HG02623 (cell line): ENCODE measurements around the gene DDX49.
"Not testable (repeated sequence)": the region's sequence is repeated elsewhere in the genome, so short reads cannot be mapped to it uniquely, and the experiment has no call there.

ENCODE experiments used
- ATAC-seq: cut with Tn5 transposase; IDR thresholded peaks from one replicate; pipeline ENCODE4 v1.9.1; 2021; ENCODE audit warnings: moderate library complexity; ENCODE audit not compliant: unreplicated experiment

Gene DDX49

DNA sequence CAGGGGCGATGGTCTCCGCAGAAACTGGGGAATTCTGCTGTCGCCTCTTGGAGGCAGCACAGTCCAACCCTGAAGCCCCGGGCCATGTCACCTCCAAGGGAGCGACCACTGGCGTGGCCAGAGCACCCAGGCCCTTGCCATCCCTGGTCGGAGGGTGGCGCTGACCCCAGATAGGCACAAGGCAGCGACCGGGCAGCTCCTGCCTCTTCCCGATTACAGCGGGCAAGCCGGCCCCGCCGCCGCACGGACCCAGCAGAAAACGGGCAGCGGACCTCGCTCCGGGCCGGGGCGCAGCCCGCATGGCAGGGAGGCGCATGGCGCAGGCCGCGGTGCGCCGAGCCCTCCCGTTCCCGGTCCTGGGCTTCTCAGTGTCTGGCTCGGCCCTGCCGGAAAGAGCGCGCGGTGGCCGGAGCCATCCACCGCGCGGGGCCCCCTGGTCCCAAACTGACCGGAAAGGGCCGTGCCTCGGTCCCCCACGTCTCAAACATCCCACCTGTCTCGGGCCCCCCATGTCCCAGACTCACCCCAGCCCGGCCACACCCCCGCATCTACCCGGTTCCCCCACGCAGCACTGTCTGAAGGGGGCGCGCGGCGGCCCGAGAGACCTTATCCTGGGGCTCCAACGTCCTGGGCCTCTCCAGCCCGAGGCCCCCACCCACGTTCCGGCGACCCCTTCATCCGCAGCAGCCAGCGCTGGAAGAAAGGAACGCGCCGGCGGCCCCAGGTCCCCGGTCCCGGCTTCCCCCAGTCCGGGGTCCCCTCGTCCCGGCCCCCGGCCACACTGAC, 24.3 kb upstream of the DDX49 start:
- no peak for ATAC-seq

DNA sequence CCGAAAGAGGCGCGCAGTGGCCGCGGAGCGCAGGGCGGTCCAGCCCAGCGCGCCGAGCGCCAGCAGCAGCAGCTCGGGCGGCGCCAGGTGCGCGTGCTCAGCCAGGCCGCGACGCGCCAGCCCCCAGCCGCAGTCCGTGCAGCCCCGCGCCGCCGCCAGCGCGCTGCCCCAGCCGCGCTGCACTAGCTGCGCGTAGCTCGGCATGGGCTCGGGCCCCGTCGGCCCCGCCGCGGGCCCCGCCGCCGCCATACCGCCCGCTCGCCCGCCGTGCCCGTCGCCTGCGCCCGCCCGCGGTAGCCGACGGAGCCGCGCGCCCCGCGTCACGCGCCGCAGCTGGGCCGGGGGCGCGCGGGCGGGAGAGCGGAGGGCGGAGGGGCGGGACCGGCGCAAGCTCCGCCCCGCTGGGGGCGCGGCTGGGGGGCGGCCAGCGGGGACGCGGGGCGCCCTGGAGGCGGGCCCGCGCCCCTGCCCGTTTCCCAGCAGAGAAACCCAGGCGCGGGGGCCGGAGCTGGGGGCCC, 23.6 kb upstream of the DDX49 start, which contains the start of gene CERS1:
CERS1 (minus strand) TSS at position 335 of the 518 bp plus-strand sequence; CDS start at position 249, 86 bp downstream.
- no peak for ATAC-seq

DNA sequence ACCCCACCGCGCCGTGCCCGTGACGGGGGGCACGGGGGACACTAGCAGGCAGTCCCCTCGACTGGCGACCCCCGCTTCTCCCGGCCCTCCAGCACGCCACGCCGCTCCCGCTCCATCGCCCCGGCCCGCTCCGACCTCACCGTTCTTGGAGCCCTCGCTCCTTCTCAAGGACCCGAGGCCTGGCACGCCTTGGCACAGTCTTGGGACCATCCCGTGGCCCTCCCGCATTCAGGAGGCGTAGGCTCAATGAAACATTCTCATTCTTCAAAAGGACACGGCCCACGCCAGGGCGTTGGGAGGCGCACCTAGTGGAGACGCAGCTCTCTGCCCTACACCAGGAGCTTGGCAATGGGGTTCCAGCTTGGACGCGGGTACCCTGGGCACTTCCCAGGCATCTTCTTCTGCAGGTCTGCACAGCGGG, 23.1 kb upstream of the DDX49 start:
- ATAC-seq, result no peak

DNA sequence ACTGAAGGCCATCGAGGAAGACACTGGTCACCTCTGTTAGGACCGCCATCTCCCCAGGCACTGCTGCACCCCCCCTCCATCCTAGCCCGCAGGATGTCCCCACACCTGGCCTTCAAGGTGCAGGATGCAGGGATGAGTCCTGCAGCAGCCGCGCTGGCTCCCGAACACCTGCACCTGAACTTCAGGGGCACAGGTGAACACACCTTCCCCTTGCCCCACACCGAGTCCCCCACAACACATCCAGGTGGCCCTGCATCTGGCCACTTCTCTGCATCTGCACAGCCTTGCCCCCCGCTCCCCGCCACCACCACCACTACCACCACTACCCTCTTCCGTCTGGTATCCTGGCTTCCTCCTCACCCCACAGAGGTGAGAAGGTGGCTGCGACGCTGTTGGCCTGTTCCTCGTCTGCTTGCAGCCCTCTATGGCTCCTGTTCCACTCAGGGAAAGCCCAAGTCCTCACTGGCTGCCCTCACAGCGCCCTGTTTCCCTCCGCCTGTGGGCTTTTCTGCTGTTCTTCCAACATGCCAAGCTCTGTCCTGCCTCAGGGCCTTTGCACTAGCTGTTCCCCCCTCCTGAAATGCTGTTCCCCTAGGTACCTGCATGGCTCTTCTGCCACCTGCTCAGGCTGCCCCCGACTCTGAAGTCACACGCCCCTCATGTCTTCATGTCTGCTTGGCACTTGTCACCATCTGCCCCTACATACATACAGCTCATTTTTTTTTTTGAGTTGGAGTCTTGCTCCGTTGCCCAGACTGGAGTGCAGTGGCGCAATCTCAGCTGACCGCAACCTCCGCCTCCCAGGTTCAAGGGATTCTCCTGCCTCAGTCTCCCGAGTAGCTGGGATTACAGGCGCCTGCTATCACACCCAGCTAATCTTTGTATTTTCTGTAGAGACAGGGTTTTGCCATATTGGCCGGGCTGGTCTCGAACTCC, 22.2 kb upstream of the DDX49 start:
- ATAC-seq, result no peak

DNA sequence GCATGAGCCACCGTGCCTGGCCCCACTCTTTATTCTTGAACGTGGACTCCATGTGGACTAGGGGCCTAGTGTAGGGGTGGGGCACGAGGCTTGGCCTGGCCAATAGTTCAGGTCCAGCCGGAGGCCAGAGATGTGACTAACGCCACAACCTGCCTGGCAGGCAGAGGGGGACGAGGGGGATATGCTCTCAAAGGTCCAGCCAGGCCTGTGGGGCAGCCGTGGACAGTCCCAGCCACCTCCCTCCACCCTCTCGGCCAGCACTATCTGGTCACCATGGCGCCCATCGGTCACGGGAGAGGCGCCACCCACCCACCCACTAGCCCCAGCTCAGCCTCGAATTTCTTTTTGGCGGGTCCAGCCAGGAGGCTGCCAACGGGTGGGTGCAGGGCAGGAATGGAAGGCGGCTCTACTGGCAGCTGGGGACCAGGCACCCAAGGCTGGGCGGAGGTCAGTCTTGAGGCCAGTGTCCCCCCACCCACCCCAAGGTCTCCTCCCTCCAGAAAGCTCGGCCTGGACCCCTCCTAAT, 21.4 kb upstream of the DDX49 start:
- no peak for ATAC-seq

DNA sequence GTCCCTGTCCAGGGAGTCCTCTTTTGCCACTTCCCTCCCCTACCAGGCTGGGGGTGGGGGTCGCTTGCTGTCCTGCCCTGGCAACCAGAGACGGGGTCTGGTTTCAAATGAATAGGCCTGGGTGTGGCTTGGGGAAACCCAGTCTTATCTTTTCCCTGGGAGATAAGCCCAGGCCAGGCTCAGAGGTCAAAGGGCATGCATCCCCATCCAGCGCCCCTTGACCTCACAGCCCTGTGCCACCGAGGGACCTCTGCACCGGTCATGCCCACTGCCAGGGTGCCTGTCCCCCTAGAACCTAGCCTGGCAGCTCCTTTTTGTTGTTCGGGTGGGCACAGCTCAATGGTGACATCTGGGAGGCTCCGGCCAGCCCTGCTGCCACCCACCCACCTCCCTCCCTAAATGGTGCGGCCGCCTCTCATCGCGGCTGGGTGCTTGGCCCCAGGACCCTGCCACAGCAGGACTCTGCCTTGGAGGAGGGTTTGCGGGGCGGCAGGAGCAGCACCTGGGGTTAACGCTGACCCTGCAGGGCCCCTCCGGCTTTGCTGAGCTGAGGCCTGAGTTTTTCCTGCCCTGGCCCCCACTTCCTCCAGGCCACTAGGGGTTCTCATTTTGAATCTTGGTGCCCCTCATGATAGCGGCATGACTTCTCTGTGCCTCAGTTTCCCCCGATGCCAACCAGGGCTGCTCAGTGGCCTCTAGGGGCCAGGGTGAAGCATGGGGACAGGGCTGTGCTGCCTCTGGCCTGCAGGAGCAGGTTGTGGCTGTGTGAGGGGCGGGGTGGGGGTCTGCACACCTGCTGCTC, 20.7 kb upstream of the DDX49 start:
- ATAC-seq, result no peak

DNA sequence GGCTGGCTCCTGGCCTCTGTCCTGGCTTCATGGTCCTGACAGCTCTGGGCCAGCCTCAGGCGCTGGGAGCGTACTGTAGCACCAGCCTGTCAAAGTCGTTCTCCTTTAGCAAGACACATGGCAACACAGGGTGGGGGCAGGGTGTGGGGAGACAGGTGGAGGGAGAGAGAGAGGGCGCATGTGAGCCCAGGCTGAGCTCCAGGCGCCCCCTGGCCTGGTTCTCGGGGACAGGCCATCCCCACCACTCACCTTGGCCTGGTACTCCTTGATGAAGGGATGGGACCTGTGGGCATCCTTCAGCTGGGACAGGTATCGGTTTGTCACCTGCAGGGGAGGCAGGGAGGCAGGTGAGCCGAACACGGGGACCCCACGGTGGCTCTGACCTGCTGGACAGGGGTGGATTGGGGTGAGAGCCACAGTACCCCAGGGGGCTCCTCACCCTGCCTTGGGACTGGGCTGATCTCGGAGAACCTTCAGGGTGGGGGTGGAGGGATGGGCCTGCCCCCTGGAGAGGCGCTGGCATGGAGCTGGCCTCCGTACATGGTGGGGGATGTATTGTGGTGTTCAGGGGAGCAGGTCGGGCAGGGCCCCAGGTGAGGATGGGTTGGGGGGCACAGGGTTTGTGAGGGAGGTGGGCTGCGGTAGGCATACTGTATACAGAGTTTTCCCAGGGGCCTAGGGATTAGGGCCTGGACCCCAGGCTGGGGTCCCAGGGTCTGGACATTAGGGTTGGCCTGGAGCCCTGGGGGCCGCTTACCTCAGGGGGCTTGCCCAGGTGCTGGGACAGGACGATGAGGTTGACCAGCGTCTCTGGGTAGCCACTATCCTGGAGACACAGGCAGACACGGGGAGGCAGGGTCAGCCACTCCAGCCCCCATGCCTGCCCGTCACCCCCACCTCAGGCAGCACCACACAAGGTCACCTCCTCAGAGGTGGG, 19.6 kb upstream of the DDX49 start:
- no peak for ATAC-seq

DNA sequence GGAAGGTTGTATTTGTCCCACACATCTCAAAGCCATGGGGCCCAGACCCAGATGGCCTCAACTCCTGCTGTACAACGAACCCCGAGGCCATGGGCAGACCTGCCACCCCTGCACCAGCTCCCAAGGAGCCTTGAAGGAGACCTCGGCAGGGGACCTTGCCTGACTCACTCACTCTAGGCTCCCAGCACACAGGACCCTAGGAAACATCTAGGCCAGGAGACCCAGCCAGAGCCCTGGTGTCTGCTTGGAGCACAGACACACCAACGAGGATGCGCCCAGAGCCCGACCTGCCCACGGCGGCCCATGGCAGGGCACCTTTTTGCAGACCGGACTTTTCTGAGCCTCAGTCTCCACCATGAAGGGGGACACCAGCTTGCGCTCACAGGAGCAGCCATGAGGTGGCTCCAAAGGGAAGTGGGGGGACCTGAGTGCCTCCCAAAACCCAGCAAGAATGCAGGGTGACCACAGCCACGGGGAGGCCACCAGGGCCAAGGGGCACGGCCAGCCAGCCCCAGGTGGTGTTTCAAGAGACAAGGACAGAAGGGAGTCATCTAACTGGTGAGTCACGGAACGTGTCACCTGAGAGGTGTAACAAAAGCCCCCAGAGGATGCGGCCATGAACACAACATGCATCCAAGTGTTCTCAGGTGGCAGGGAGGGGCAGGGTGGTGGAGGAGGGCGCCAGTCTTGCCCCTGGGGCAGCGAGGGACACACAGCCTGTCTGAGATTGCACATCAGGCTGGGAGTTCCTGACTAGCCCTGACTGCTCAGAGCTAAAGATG, 18.6 kb upstream of the DDX49 start:
- no peak for ATAC-seq

DNA sequence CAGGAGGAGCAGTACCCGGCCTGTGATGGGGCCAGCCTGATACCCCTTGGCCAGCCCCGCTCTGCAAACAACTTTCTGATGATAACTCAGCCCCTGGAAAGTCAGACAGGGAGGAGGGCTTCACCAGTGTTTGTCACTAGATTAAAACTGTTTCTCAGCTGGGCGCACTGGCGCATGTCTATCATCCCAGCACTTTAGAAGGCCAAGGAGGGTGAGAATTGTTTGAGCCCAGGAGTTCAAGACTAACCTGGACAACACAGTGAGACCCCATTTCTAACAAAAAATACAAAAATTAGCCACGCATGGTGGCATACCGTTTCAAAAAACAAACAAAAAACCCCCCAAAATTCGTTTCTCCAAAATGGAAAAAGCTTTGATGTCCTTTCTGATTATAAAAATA, 18.0 kb upstream of the DDX49 start:
- no peak for ATAC-seq

DNA sequence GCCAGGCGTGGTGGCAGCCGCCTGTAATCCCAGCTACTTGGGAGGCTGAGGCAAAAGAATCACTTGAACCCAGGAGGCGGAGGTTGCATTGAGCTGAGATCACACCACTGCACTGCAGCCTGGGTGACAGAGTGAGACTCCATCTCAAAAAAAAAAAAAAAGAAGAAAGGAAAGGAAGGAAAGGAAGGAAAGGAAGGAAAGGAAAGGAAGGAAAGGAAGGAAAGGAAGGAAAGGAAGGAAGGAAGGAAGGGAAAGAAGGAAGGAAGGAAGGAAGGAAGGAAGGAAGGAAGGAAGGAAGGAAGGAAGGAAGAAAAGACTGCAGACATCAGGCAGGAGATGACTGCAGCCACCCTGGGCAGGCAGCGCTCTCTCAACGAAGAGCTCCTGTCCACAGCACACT, 17.0 kb upstream of the DDX49 start:
- ATAC-seq, result not testable (repeated sequence)

DNA sequence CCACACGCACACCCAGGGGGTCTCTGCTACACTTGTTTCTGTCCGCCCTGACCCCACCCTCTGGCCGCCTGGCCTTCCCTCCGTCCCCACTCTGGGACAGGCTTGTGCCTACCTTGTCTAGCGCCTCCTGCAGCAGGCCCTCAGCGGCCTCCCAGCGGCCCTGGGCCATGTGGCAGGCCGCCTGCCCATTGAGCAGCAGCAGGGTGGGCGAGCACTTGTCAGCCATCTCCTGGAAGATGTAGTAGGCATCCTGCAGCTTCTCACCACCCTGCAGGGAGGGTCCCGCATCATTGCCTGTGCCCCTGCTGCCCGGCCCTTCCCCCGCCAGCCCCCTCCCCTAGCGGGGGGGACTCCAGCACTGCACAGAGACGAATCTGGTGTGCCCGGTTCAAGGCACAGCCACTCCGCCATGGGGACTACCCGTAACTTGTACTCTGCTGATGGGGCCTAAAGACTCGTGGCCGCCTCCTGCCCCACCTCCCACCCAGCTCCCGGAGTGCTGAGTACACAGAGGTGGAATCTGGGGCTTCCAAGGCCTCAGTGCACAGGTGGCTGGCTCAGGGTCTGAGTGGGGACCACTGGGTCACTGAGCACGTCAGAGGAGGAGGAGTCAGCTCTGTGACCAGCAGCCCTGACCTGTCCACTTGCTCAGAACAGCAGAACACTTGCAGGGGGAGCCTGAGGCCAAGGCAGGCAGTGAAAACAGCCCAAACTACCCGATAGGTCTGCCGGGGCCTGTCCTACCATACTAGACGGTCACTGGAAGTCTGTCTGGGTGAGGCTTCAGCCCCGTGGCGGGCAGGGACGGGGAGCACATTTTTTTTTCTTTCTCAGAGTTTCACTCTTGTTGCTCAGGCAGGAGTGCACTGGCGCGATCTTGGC, 16.1 kb upstream of the DDX49 start:
- ATAC-seq, result no peak

DNA sequence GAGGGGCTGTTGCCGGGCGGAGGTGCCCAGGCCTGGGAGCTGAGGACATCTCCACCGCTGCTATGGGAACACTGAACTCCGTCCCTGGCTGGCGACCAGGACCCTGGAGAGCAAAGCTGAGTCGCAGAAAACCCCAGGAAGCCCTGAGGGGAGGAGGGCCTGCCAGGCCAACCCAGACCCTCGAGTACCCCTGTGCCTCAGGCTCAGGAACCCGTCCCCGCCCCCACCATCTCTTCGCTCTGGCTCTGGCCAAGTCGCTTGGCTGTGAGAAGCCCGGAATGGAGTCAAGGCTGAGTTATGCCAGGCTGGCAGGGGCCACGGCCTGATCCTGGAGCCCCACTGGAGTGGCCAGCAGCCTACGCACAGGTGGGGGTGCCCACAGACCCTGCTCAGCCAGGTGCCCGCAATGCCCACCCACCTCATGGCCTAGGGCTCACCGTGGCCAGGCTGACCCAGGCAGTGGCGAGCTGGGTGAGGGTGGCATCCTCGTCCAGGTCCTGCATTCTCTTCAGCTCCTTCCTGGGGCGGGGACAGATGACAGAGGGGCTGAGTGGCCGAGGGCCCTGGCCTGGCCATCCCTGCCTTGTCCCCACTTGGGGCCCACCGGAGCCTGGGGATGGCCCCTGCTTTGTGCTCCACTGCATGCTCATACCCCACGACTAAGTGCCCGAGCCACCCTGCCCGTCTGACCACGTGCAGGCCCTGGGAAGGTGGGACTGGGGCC, 15.0 kb upstream of the DDX49 start:
- ATAC-seq, result no peak

DNA sequence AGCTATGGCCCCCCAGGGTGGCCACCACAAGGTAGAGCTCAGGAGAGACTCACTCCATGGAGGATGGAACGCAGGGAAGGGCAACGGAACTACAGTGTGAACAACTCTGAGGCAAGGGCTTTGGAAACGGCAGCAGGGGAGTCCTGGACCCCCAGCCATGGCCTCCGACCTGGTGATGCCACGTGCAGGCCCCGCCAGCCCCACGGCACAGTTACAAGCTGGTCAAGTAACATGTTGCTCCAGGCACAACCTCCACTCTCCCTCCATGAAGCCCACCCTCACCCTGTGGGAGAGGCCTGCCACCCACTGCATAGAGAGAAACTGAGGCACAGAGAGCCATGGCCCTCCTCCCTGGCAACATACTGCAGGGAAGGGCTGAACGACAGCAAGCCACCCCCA, 14.5 kb upstream of the DDX49 start:
- no peak for ATAC-seq

DNA sequence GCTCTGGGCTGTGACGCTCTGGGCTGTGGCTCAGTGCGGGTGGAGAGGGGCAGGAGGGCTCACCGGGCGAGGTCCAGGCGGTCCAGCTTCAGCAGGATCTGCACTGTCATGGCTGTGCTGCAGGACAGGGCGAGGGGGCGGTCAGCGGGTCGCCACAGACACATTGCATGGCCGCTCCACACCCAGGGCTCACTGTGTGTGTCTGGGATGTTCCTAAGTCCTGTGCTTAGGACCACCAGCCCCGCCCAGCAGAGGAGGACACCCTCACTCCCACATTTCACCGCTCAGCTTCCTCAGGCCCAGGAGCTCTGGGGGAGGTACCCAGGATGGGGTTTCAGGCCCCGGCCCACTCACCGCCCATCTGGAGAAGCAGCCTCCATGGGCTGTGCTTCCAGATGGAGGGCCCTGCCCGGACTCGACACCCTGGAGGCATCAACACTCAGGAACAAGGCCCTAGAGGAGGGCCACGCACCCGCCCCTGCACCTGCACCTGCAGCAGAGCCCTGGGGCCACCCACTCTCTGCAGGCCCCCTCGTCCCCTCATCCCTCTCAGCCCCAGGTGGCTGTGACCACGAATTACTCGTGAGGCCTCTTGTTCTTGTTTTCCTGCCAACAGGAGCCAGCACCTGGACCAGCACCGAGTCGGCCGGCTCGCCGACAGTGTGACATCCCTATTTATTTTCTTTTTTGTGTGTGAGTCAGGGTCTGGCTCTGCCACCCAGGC, 13.8 kb upstream of the DDX49 start:
- no peak for ATAC-seq

DNA sequence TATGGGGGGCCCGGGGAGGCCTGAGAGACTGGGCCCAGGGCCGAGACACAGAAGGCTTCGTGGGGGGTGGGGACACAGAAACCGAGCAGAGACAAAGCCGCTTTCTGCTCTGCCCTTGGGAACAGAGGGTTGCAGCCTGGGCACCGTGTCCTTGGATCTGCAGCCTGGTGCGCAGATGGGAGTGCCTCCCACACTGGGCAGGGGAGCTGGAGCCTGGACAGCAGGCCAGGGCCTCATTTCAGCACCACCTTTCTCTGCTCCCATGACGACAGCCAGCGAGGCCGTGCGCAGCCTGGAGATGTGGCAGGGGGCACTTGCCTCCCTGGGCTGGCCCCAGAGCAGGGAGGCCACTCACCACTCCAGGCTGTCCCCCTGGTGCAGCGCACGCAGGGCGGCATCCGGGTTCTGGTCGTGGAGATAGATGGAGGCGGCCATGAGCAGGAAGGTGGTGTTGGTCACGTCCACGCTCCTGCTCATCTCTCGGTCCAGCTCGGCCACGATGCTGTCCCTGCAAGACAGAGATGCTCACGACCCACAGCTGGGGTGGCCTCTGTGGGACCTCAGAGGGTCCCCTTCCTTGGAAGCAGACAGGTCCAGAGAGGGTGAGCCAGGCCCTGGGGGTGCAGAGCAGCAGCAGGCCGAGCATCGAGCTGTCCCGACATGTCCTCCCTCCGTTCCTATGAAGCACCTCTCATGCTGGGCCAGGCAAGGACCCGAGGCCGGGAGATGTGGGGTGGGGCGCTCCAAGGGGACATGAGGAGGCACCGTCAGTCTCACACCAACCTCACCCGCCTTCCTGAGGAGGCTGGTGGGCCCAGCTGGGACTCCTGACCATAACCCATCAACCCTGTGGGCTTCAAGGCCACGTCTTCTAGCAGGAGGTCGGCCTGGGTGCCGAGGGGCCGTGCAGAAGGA, 12.7 kb upstream of the DDX49 start:
- no peak for ATAC-seq
